Measurements from ENCODE around the gene OR1C1.

GRCh38 chr1:247797518-247797917 is 37.2 kb upstream of the OR1C1 start:
- TF ChIP-seq RAD21 (IDR thresholded peaks at IDR 0.05; ENCODE audit: low read depth) (no peak), TAF1 (IDR thresholded peaks at IDR 0.05; ENCODE audit: low read depth) (no peak), REST (IDR thresholded peaks at IDR 0.05; ENCODE audit: low read depth) (no peak), NFIC (IDR thresholded peaks at IDR 0.05) (no peak), CEBPB (IDR thresholded peaks at IDR 0.05) (no peak), MAX (IDR thresholded peaks at IDR 0.05) (no peak), CREB1 (IDR thresholded peaks at IDR 0.05; ENCODE audit: low read depth) (no peak), EP300 (IDR thresholded peaks at IDR 0.05; ENCODE audit: borderline replicate concordance) (no peak), ZBTB7A (IDR thresholded peaks at IDR 0.05; ENCODE audit: low read depth) (no peak), TEAD4 (IDR thresholded peaks at IDR 0.05) (no peak)
